Stimulated activated CD4-positive, alpha-beta T cell treated with anti-CD3 and anti-CD28 coated beads, Interleukin-1b, Interleukin-23, amount 100 ng/mL, for 1 hour (primary cell): ENCODE data around the gene CUEDC2.
A peak's percentile ranks its signal among the peaks of the same experiment; 100 is the strongest.
"Not testable (repeated sequence)": the region's sequence is repeated elsewhere in the genome, so short reads cannot be mapped to it uniquely, and the experiment has no call there.

Experiments
- DNase-seq, 2 donors: peaks; one replicate each; pipeline ENCODE4 v3.0.0-alpha.2; 2020; ENCODE audit warnings: low read depth in 2 of 2

The CUEDC2 gene

DNA sequence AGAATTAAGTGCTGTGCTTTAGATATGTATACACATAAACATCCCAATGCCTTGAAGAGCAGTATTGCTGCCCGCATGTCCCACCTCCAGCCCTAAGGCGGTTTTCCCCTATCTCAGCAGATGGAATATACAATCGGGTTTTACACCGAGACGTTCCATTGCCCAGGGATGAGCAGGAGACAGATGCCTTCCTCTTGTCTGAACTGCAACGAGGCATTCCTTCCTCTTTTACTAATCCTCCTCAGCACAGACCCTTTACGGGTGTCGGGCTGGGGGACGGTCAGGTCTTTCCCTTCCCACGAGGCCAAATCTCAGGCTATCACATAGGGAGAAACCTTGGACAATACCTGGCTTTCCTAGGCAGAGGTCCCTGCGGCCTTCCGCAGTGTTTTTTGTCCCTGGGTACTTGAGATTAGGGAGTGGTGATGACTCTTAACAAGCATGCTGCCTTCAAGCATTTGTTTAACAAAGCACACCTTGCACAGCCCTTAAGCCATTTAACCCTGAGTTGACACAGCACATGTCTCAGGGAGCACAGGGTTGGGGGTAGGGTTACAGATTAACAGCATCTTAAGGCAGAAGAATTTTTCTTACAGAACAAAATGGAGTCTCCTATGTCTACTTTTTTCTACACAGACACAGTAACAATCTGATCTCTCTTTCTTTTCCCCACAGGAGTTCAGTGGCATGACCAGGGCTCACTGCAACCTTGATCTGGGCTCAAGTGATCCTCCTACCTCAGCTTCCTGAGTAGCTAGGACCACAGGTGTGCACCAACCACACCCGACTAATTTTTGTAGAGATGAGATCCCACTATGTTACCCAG is 22.5 kb upstream of the CUEDC2 start:
- not testable (repeated sequence) for DNase-seq

DNA sequence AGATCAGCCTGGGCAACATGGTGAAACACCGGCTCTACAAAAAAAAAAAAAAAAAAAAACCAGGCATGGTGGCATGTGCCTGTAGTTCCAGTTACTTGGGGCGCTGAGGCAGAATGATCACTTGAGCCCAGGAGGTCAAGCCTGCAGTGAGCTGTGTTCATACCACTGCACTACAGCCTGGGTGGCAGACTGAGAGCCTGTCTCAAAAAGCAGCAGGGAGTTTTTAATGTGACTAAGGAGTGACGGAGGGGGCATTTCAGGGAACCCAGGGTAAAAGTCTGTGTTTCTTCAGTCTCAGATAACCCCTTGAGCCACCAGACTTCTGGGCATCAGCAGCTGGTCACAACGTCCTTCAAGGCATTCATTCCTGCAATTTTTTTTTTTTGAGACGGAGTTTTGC is 21.1 kb upstream of the CUEDC2 start:
- no peak for DNase-seq

GRCh38 chr10:102452672-102453340 is 20.4 kb upstream of the CUEDC2 start:
- DNase-seq: no peak

- DNase-seq: no peak
These were observed 19.0 kb upstream of the CUEDC2 start, which contains the start of gene C10orf95 for GRCh38 chr10:102451105-102451969. TSS of gene C10orf95 (minus strand) at chr10:102451543. CDS start at chr10:102451093, 450 bp downstream.

DNA sequence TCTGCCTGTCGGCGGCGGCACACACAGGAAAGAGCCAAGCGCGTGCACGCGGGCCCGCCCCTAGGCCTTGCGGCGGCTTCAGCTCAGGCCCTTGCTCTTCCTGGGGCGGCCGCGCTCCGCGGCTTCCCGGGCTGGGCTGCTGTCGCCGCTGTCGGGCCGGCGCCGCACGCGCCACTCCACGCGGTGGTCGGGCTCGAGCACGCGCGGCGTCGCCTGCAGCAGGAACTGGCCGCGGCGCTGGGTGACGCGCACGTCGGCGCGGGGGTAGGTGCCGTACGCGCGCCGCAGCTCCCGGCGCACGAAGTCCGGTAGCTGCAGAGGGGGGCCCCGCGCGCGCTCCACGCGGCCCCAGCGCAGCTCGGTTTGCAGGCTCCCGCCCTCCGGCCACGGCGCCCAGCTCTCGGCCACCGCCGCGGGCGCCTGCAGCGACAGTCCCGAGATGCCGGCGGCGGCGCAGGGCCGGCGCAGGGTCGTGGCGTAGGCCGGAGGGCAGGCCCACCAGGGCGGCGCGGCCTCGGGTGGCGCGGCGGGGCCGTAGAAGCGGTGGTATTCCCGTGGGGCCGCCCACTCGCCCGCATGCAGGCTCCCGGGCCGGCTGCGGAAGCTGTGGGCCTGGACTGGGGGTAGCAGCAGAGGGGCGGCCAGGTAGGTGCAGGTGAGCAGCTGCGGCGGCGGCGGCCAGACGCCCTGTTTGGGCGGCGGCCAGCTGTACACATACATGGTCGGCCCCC is 18.2 kb upstream of the CUEDC2 start:
- DNase-seq: peak; percentile 59 to 73

GRCh38 chr10:102450124-102450373 is 17.7 kb upstream of the CUEDC2 start:
- no peak for DNase-seq

DNA sequence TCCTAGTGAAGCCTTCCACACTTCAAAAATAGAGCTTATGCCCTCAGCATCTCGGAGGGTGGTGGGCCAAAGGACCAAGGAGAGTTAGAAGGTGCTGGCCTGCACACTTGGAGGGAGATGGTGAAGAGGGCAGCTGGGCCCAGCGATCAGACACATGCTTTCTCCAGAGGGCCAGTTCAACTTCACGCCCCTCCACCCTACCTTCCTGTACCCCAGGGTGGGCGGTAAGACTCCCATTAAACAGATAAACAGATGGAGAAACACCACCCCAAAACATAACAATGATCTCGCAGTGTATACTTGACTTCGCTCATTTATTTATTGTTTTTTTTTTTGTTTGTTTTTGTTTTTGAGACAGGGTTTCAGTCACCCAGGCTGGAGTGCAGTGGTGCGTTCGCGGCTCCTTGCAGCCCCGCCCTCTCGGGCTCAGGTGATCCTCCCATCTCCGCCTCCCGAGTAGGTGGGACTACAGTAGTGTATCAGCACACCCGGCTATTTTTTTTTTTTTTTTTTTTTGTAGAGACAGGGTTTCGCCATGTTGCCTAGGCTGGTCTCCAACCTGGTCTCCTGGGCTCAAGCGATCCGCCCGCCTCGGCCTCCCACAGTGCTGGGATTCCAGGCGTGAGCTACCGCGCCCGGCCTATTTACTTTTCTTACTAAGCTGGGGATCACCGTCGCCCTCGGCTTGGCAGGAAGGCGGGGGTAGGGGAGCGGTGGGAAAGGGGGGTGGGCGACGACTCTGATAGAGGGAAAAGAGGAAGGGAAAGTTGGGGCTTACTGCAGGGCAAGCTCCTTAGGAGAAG is 17.1 kb upstream of the CUEDC2 start:
- DNase-seq: peak; percentile 56 to 65

GRCh38 chr10:102444851-102445250 is 12.5 kb upstream of the CUEDC2 start:
- no peak for DNase-seq

DNA sequence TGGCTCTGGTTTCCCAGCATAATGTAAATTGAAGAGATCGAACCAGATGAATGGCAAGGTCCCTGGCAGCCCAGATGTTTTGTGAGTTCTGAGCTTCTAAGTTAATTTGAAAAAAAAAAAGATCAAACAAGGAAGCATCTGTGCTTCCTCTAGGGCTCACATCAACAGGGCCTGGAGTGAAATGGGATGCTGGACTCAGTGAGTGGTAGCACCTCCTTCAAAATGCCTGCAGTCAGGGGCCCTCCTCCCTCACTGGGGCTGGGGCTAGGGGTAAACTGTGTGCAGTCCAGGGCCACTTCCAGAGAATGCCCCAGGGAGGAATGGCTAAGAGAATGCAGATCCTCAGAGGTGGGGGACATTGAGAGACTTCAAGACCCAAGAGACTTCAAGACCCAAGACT is 6.0 kb upstream of the CUEDC2 start:
- DNase-seq: no peak

DNA sequence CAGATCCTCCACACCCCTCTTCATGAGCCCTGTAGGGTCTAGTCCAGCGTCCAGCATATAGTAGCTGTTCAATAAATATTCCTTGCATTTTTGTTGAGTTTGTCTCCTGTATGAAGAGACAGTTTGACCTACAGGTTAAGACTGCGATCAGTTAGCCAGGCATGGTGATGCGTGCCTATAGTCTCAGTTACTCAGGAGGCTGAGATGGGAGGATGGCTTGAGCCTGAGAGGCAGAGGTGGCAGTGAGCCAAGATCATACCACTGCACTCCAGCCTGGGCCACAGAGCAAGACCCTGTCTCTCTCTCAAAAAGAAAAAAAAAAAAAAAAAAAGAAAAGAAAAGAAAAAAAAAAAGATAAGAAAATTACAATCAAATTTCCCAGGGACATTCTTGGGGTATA is 5.1 kb upstream of the CUEDC2 start:
- no peak for DNase-seq

GRCh38 chr10:102436312-102436711 is 3.9 kb upstream of the CUEDC2 start:
- DNase-seq: no peak

DNA sequence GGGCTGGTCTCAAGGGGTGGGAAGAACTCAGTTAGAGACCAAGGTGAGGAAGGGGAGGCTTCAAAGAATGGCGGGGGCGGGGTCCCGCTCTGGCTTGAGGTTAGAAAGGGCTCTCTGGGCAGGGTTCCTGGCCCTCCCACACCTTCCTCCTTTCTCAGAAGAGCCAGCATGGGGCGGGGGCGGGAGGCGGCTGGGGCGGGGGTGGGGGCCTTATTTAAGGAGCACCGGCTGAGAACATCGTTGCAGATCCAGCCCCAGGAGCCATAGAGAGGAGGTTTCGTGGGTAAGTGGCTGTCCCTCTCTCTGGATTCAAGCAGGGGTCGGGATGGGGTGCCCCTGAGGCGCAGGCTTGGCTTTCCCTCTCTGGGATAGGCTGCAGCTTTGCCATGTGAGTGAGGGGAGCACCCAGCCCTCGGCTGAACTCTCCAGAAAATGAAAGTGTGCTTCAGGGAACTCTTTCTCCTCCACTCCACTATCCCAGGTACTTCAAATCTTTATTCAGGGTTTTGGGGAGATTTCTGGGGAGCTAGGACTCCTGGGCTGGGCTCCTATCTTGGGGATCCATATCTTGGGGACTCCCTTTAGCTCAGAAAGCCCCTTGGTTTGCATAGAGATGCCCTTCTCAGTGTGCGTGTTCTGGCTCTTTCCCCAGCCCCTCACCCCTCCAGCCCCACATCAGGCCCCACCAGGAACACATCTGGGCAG is 3.3 kb upstream of the CUEDC2 start:
- DNase-seq: no peak

DNA sequence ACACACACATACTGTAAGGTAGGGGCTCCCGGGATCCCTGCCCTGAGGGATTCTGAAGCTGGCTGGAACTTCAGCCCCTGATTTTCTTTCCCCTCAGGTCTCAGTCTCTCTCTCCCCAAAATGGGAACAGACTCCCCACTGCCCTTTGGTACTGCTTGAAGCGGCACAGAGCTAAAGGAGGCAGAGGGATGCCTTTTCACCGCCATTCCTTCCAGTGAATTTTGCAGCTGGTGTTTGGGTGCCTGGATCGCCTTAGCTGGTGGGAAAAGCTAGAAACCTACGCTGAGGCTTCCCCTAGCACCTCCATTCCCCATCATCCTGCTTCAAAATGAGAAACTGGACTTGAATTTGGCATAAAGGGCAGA is 2.7 kb upstream of the CUEDC2 start:
- no peak for DNase-seq

DNA sequence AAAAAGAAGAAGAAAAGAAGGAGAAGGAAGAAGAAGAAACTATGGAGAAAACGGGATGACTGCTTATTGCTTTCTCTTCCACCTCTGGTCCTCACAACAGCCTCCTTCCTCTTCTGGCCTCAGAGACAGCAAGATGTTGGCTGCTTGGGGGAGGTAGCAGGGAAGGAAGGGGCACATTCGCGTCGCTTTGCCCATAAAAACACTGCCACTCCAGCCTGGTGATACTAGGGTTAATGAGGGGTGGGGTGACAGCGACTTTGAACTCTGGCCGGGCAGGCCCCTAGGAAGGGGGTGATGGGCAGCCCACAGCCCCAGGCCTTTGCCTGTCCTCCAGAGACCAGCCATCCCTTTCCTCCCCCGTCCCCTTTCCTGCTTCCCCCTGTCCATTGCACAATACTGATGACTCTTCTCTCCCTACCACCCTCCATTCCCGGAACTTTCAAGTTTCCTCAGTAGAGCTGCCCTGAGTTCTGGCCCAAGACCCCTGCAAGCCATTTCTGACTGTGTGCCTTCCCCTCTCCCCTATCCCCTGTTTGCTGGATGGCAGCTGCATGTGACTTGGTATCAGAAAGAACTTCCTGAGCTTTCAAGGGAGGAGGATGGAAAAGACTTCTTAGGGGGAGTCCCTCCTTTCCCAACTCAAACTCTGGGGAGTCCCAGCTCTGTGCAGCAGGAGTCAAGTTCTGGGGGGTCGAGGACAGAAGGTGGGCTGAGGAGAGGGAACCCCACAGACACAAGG is 2.2 kb upstream of the CUEDC2 start:
- no peak for DNase-seq

GRCh38 chr10:102433619-102434046 is 1.3 kb upstream of the CUEDC2 start:
- no peak for DNase-seq

- no peak for DNase-seq
These were observed 786 bp downstream of the CUEDC2 start for GRCh38 chr10:102431452-102432124.

GRCh38 chr10:102429468-102429867 is 2.9 kb downstream of the CUEDC2 start:
- no peak for DNase-seq

DNA sequence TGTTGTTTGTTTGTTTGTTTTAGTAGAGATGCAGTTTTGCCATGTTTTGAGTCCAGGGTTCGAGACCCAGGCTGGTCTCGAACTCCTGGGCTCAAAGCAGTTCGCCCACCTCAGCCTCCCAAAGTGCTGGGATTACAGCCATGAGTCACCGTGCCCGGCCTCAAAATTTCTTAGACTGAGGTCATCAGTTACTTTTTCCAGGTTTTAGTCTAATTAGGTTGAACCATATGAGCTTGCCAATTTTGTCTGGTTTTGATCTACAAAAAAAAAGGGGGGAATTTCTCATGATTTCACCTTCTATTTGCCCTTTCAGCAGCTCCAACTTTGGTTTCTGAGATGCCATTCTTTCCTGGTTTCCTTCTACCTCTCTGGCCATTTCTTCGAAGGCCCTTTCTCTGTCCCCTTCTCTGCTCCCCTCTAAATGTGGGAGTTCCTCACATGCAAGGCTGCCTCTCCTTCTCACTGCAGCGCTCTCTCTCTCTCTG is 5.5 kb downstream of the CUEDC2 start:
- no peak for DNase-seq

- DNase-seq: no peak
These were observed 6.9 kb downstream of the CUEDC2 start for GRCh38 chr10:102425444-102425843.
